HG03457 (cell line): ENCODE results near the gene CA14.
"Not testable (repeated sequence)": the region's sequence is repeated elsewhere in the genome, so short reads cannot be mapped to it uniquely, and the experiment has no call there.

ENCODE experiments used
- ATAC-seq: cut with Tn5 transposase; IDR thresholded peaks from one replicate; pipeline ENCODE4 v1.9.1; 2021; ENCODE audit warnings: moderate number of reproducible peaks; ENCODE audit not compliant: unreplicated experiment

CA14 gene

GRCh38 chr1:150280138-150280707, 22.6 kb downstream of the CA14 start:
- no peak for ATAC-seq

GRCh38 chr1:150281221-150281757, 23.7 kb downstream of the CA14 start:
- no peak for ATAC-seq

- no peak for ATAC-seq
Measured at GRCh38 chr1:150281758-150282557, 24.4 kb downstream of the CA14 start, which contains the start of gene CIART. Gene CIART, plus strand, starts transcription at chr1:150282554. Its CDS starts 714 bp downstream, at chr1:150283268.

GRCh38 chr1:150282558-150282958, 25.0 kb downstream of the CA14 start:
- no peak for ATAC-seq

GRCh38 chr1:150283260-150283659, 25.7 kb downstream of the CA14 start:
- ATAC-seq = no peak

- ATAC-seq = no peak
Measured at GRCh38 chr1:150288382-150288781, 30.8 kb downstream of the CA14 start.

- ATAC-seq = no peak
Measured at GRCh38 chr1:150288822-150289221, 31.2 kb downstream of the CA14 start.

GRCh38 chr1:150293433-150294253, 36.1 kb downstream of the CA14 start, which contains the start of gene MRPS21:
Gene MRPS21, plus strand, starts transcription at chr1:150293861. Its CDS starts 506 bp downstream, at chr1:150294367.
- ATAC-seq = peak; percentile 77

GRCh38 chr1:150295476-150295875, 37.9 kb downstream of the CA14 start:
- no peak for ATAC-seq

GRCh38 chr1:150299716-150300115, 42.1 kb downstream of the CA14 start:
- no peak for ATAC-seq

- ATAC-seq = no peak
Measured at GRCh38 chr1:150302338-150302737, 44.8 kb downstream of the CA14 start.

GRCh38 chr1:150302902-150303301, 45.3 kb downstream of the CA14 start:
- no peak for ATAC-seq

- not testable (repeated sequence) for ATAC-seq
Measured at GRCh38 chr1:150308585-150308984, 51.0 kb downstream of the CA14 start.

- ATAC-seq = no peak
Measured at GRCh38 chr1:150309758-150310508, 52.4 kb downstream of the CA14 start.

- no peak for ATAC-seq
Measured at GRCh38 chr1:150311762-150312161, 54.2 kb downstream of the CA14 start.
